ENCODE measurements around the gene MAPKBP1. TPM values are rescaled to one million over a fixed set of nuclear protein-coding genes. Genes with fewer than 3 reads are reported as not detected.

Gene MAPKBP1
- total RNA-seq, 2 experiments from 2014 or later = 16.1 to 16.6 TPM

DNA sequence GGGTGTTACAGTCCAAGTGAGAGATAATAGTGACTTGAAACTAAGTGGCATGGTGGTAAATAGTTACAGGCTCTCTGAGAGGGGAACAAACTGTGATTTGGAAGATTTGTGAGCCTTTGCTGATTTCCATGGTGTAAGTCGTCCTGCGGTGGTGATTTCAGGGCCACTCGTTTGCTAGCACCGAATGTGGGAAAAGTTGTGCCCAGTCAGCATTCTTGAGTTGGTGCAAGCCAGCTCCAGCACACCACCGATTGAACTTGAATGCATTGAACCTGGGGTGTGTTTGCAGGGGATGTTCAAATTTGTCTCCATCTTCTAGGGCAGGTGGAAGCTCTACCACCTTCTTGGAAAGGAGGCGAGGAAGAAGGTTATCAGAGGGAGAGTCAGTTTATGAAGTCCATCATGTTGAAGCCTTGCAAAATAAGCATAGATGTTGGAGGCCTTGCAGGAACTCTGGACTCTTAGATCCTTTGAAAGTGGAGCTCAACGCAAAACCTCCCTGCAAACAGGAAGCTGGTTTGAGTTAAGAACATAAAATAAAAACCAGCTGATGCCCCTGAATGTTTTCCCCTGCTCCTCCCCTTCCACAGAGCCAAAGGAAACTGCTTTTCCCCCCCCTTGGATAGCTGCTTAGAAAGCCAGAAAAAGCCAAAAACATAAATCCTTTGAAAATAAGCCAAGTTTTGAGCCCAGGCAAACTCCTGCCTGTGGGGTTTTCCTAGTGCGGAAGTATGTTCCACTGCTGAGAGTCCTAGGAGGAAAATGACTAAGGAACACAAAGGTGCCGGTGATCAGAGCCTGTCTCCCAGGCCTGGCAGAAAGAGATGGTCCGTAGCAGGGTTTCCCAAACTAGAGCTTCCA, 21.9 kb downstream of the MAPKBP1 start:
- no peaks in the 10 kb centered on the region for H3K27me3 Mint-ChIP-seq
- H3K36me3 Mint-ChIP-seq = peaks cover 3% of the 10 kb centered on the region
- CTCF ChIA-PET = interaction anchor here (1.4 to 3.1 kb wide), 3 partner anchors 14 to 22 kb away, joined by 3 to 10 read pairs (median 7); partner anchors contain the start of gene MAPKBP1

GRCh38 chr15:41797201-41797944, 23.1 kb downstream of the MAPKBP1 start:
- Mint-ChIP-seq H3K27ac (no peak overlapping the region), H3K4me1 (ENCODE audit: low read depth) (peaks cover 11% of the 10 kb centered on the region), H3K27me3 (no peaks in the 10 kb centered on the region), H3K36me3 (peaks cover 3% of the 10 kb centered on the region), H3K9me3 (no peaks in the 10 kb centered on the region), H3K4me3 (no peak overlapping the region)
- POLR2A ChIA-PET = interaction anchor here (0.6 kb wide), 1 partner anchor 155 kb away, joined by 4 read pairs; no protein-coding TSS in a partner anchor
- no peak for DNase-seq
- intact Hi-C loops (cut with micrococcal nuclease) = no loop called here
- CTCF ChIA-PET = interaction anchor here (1.6 to 3.1 kb wide), 2 partner anchors 13 to 23 kb away, joined by 7 to 10 read pairs; partner anchors contain the start of gene MAPKBP1

More for the DNA sequence above, 21.9 kb downstream of the MAPKBP1 start:
- intact Hi-C loops (cut with micrococcal nuclease) = no loop called here
- Mint-ChIP-seq H3K4me1 (ENCODE audit: low read depth) (peaks cover 16% of the 10 kb centered on the region), H3K27ac (no peak overlapping the region), H3K4me3 (no peak overlapping the region), H3K9me3 (no peaks in the 10 kb centered on the region)
- POLR2A ChIA-PET = no interaction called here
- DNase-seq = no peak

GRCh38 chr15:41798607-41799487, 24.6 kb downstream of the MAPKBP1 start:
- intact Hi-C loops (cut with micrococcal nuclease) = no loop called here
- ChIA-PET CTCF (interaction anchor here (0.7 kb wide), 1 partner anchor 26 kb away, joined by 3 read pairs; no protein-coding TSS in a partner anchor), POLR2A (no interaction called here)

DNA sequence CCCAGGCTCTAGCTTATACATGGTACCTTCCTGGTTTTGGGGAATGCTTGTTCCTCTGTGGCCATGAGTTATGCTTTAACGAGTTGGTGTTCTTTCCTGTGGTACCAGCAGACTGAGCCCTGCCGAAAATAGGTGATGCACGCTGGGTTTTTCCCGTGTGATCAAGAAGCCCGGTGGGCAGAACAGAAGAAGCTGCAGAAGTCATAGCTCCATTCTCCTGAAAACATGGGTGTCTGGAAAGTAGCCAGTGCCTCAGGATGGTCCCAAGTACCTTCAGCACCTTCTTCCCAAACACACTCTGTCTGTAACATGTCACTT, 25.2 kb downstream of the MAPKBP1 start:
- H3K9me3 Mint-ChIP-seq = no peaks in the 10 kb centered on the region
- no peaks in the 10 kb centered on the region for H3K27me3 Mint-ChIP-seq
- no peak overlapping the region for H3K4me3 Mint-ChIP-seq
- intact Hi-C loops (cut with micrococcal nuclease) = no loop called here
- peaks cover 3% of the 10 kb centered on the region for H3K36me3 Mint-ChIP-seq
- CTCF ChIA-PET = interaction anchor here (0.7 kb wide), 2 partner anchors 27 to 383 kb away, joined by 3 to 4 read pairs; no protein-coding TSS in a partner anchor
- POLR2A ChIA-PET = no interaction called here
- peaks cover 11% of the 10 kb centered on the region for H3K4me1 Mint-ChIP-seq (ENCODE audit: low read depth)
- no peak overlapping the region for H3K27ac Mint-ChIP-seq
- no peak for DNase-seq

More at GRCh38 chr15:41798607-41799487, 24.6 kb downstream of the MAPKBP1 start:
- Mint-ChIP-seq H3K4me3 (no peak overlapping the region), H3K36me3 (peaks cover 3% of the 10 kb centered on the region), H3K4me1 (ENCODE audit: low read depth) (peaks cover 11% of the 10 kb centered on the region), H3K9me3 (no peaks in the 10 kb centered on the region), H3K27ac (no peak overlapping the region), H3K27me3 (no peaks in the 10 kb centered on the region)
- DNase-seq = no peak

DNA sequence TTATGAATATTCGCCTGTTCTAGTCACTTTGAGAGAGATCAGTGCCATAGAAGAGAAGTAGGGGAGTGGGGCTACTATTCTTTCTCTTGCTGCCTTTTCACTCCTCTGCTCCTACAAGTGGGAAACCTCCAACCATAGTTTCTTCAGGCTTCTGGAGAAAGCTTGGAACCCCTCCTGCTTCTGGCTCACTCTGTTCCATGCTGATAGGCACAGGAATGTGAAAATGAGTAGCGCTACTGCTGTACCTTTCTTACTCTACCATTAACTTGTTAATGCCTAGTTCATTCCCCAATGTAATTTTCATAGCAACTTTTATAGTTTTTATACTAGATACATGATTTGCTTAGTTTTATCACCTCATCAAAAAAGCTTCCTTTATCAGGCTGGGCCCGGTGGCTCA, 26.9 kb downstream of the MAPKBP1 start:
- POLR2A ChIA-PET = interaction anchor here (1.1 to 1.2 kb wide), 2 partner anchors 25 to 27 kb away, joined by 4 read pairs; partner anchors contain the start of gene MAPKBP1
- Mint-ChIP-seq H3K9me3 (no peaks in the 10 kb centered on the region), H3K36me3 (peaks cover 3% of the 10 kb centered on the region), H3K4me3 (no peak overlapping the region), H3K27ac (no peak overlapping the region), H3K4me1 (ENCODE audit: low read depth) (peaks cover 4% of the 10 kb centered on the region), H3K27me3 (no peaks in the 10 kb centered on the region)
- intact Hi-C loops (cut with micrococcal nuclease) = no loop called here
- CTCF ChIA-PET = interaction anchor here (1.1 to 2.9 kb wide), 5 partner anchors 8 to 106 kb away, joined by 3 to 13 read pairs (median 8); partner anchors contain the start of gene MAPKBP1
- no peak for DNase-seq

- no peak overlapping the region for H3K4me3 Mint-ChIP-seq
- H3K27me3 Mint-ChIP-seq = no peaks in the 10 kb centered on the region
- H3K36me3 Mint-ChIP-seq = peaks cover 3% of the 10 kb centered on the region
- intact Hi-C loops (cut with micrococcal nuclease) = no loop called here
- no peak for DNase-seq
- ChIA-PET CTCF (interaction anchor here (1.6 to 2.9 kb wide), 4 partner anchors 9 to 103 kb away, joined by 4 to 13 read pairs (median 10); partner anchors contain the start of gene MAPKBP1), POLR2A (interaction anchor here (1.1 kb wide), 1 partner anchor 26 kb away, joined by 4 read pairs; no protein-coding TSS in a partner anchor)
- H3K27ac Mint-ChIP-seq = no peak overlapping the region
- H3K9me3 Mint-ChIP-seq = no peaks in the 10 kb centered on the region
- H3K4me1 Mint-ChIP-seq (ENCODE audit: low read depth) = no peaks in the 10 kb centered on the region
These were observed 27.7 kb downstream of the MAPKBP1 start for GRCh38 chr15:41801850-41802455.

GRCh38 chr15:41804361-41804760, 30.1 kb downstream of the MAPKBP1 start:
- Mint-ChIP-seq H3K27me3 (no peaks in the 10 kb centered on the region), H3K4me1 (ENCODE audit: low read depth) (no peaks in the 10 kb centered on the region), H3K36me3 (peaks cover 3% of the 10 kb centered on the region), H3K27ac (no peak overlapping the region), H3K9me3 (no peaks in the 10 kb centered on the region), H3K4me3 (no peak overlapping the region)
- ChIA-PET POLR2A (no interaction called here), CTCF (interaction anchor here (1.2 to 2.9 kb wide), 3 partner anchors 8 to 100 kb away, joined by 4 to 12 read pairs (median 9); no protein-coding TSS in a partner anchor)
- DNase-seq = no peak
- intact Hi-C loops (cut with micrococcal nuclease) = no loop called here

DNA sequence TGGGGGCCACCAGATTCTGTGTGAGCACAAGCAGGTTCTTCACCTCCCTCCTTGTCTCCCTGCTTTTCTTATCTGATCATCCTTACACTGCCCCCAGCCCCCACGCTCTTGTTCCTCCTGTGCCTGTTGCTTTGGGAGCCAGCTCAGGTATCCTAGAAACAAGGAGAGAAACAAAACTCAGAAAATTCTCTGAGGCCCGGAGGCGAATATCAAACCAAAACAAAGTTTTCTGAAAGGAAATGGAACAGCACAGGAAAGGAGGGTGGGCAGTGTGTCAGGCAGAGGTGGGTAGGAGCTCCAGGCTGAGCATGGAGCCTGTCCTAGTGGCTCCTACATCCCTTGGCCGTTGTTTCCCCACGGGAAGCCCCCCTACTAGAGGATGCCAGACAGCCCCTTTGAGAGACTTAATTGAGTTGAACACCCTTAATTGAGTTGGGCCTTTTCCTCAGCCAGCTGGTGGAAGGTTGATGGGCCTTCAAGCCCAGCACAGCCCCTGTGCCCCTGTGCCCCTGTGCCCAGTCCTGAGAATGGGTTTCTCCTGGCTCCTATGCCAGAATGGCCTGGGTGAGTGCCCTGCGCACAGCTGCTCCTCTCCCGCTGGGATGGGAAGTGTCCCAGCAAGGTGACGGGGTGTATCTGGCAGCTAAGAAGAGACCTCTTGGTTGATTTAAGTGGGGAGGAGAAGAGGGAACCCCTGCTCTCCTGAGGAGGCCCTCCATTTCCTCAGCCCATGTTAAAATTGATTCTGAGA, 30.8 kb downstream of the MAPKBP1 start:
- DNase-seq = no peak
- Mint-ChIP-seq H3K27me3 (no peaks in the 10 kb centered on the region), H3K4me1 (ENCODE audit: low read depth) (no peaks in the 10 kb centered on the region), H3K9me3 (no peaks in the 10 kb centered on the region), H3K36me3 (peaks cover 3% of the 10 kb centered on the region), H3K4me3 (no peak overlapping the region), H3K27ac (no peak overlapping the region)
- CTCF ChIA-PET = interaction anchor here (0.9 to 3.0 kb wide), 2 partner anchors 31 to 100 kb away, joined by 3 to 17 read pairs; partner anchors contain the start of gene MAPKBP1
- intact Hi-C loops (cut with micrococcal nuclease) = no loop called here
- POLR2A ChIA-PET = no interaction called here

- Mint-ChIP-seq H3K36me3 (peaks cover 3% of the 10 kb centered on the region), H3K4me3 (no peak overlapping the region), H3K27ac (no peak overlapping the region), H3K27me3 (no peaks in the 10 kb centered on the region), H3K9me3 (no peaks in the 10 kb centered on the region), H3K4me1 (ENCODE audit: low read depth) (no peaks in the 10 kb centered on the region)
- POLR2A ChIA-PET = no interaction called here
- DNase-seq = no peak
- CTCF ChIA-PET = interaction anchor here (0.9 to 3.0 kb wide), 3 partner anchors 32 to 202 kb away, joined by 3 to 17 read pairs (median 3); partner anchors contain the start of gene MAPKBP1
- intact Hi-C loops (cut with micrococcal nuclease) = no loop called here
These were observed 31.4 kb downstream of the MAPKBP1 start for GRCh38 chr15:41805711-41806110.

DNA sequence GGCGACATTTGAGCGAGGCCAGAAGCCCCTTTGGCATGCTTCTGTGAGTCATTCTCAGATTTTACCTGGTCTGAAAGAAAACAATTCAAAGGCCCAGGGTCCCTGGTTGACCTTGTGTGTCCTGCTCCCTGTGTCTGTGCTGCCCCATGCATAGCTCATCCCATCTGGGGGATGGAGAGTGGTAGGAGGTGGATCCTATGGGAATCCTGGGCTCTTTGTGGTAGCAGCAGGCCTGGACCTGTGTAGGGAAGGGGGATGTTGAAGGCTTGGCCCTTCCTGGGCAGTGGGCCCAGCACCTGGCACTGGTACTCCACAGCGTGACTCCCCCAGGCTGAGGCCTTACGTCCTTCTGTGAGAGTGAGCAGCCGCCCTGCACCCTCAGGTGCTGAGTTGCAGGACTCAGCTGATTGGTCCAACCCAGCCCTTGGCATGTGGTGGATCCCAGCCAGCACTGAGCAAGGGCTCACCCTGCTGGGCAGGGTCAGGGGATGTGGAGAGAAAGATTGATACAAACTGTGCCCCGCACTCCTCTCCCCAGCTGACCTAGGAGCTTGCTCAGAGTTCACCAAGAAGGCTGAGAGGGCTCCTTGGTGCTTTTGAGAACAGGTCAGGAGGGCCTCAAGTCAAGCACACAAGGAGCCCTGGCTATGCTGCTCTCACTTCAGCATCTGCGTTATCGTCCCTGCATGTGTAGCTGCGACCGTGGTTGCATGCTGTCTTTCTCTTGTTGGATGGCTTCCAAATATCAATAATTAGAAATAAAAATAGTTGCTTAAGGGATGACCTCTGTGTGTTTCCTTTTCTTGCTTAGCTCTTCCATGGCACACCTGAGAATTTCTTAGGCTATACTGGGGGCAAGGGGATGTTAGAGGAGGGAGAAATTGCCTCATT, 32.3 kb downstream of the MAPKBP1 start:
- intact Hi-C loops (cut with micrococcal nuclease) = no loop called here
- Mint-ChIP-seq H3K36me3 (no peaks in the 10 kb centered on the region), H3K4me1 (ENCODE audit: low read depth) (peaks cover 6% of the 10 kb centered on the region), H3K27me3 (no peaks in the 10 kb centered on the region), H3K9me3 (no peaks in the 10 kb centered on the region), H3K27ac (no peak overlapping the region), H3K4me3 (no peak overlapping the region)
- DNase-seq = no peak
- ChIA-PET CTCF (interaction anchor here (1.0 to 3.0 kb wide), 3 partner anchors 33 to 249 kb away, joined by 3 to 17 read pairs (median 3); partner anchors contain the start of gene MAPKBP1), POLR2A (interaction anchor here (1.3 kb wide), 1 partner anchor 33 kb away, joined by 3 read pairs; the partner anchor contains the start of gene MAPKBP1)
